ENCODE results near the gene IL21R.

- TF ChIP-seq POLR2A (IDR thresholded peaks at IDR 0.05) (no peak), CTCF (IDR thresholded peaks at IDR 0.05) (no peak)
Observed at GRCh38 chr16:27406511-27407128, 4.6 kb downstream of the IL21R start.

Measured in adrenal gland (tissue), 5 donors.